ENCODE results near the gene RIPK4. TPM values are rescaled to one million over a fixed set of nuclear protein-coding genes. Genes with fewer than 3 reads are reported as not detected.
"Not testable (repeated sequence)": the region's sequence is repeated elsewhere in the genome, so short reads cannot be mapped to it uniquely, and the experiment has no call there.

The RIPK4 gene
- total RNA-seq, 2 experiments from 2014 or later = 0.65 to 0.76 TPM

GRCh38 chr21:41726630-41726969 is 40.3 kb downstream of the RIPK4 start:
- no peak for DNase-seq
- CTCF ChIA-PET = no interaction called here
- H3K4me3 Mint-ChIP-seq = no peak overlapping the region
- no peaks in the 10 kb centered on the region for H3K36me3 Mint-ChIP-seq (ENCODE audit: low read depth)
- H3K9me3 Mint-ChIP-seq = no peaks in the 10 kb centered on the region
- intact Hi-C loops (cut with micrococcal nuclease) = no loop called here
- POLR2A ChIA-PET = no interaction called here
- no peak overlapping the region for H3K27ac Mint-ChIP-seq
- H3K27me3 Mint-ChIP-seq = peaks cover 40% of the 10 kb centered on the region
- no peak for TF ChIP-seq CTCF (IDR thresholded peaks at IDR 0.05)
- H3K4me1 Mint-ChIP-seq (ENCODE audit: low read depth) = peaks cover 3% of the 10 kb centered on the region
- ATAC-seq = no peak

- Mint-ChIP-seq H3K36me3 (ENCODE audit: low read depth) (no peaks in the 10 kb centered on the region), H3K9me3 (no peaks in the 10 kb centered on the region), H3K27ac (no peak overlapping the region), H3K4me3 (no peak overlapping the region), H3K27me3 (peaks cover 40% of the 10 kb centered on the region), H3K4me1 (ENCODE audit: low read depth) (peaks cover 3% of the 10 kb centered on the region)
- intact Hi-C loops (cut with micrococcal nuclease) = no loop called here
- ATAC-seq (no peak), DNase-seq (no peak)
- ChIA-PET POLR2A (no interaction called here), CTCF (no interaction called here)
- no peak for TF ChIP-seq CTCF (IDR thresholded peaks at IDR 0.05)
These were observed 40.7 kb downstream of the RIPK4 start for GRCh38 chr21:41726058-41726558.

- POLR2A ChIA-PET = no interaction called here
- peaks cover 3% of the 10 kb centered on the region for H3K4me1 Mint-ChIP-seq (ENCODE audit: low read depth)
- H3K27me3 Mint-ChIP-seq = peaks cover 40% of the 10 kb centered on the region
- no peak for DNase-seq
- CTCF ChIA-PET = no interaction called here
- H3K36me3 Mint-ChIP-seq (ENCODE audit: low read depth) = no peaks in the 10 kb centered on the region
- TF ChIP-seq CTCF (IDR thresholded peaks at IDR 0.05) = no peak
- no peak for ATAC-seq
- no peak overlapping the region for H3K27ac Mint-ChIP-seq
- intact Hi-C loops (cut with micrococcal nuclease) = no loop called here
- H3K9me3 Mint-ChIP-seq = no peaks in the 10 kb centered on the region
- H3K4me3 Mint-ChIP-seq = no peak overlapping the region
These were observed 41.3 kb downstream of the RIPK4 start for GRCh38 chr21:41725421-41726031.

- DNase-seq; intact Hi-C loops (cut with micrococcal nuclease); H3K4me3 Mint-ChIP-seq; POLR2A ChIA-PET; ATAC-seq; H3K36me3 Mint-ChIP-seq (ENCODE audit: low read depth); H3K9me3 Mint-ChIP-seq; H3K27ac Mint-ChIP-seq; H3K4me1 Mint-ChIP-seq (ENCODE audit: low read depth); CTCF ChIA-PET: not testable (repeated sequence)
- H3K27me3 Mint-ChIP-seq = peaks cover 40% of the 10 kb centered on the region
These were observed 43.0 kb downstream of the RIPK4 start for GRCh38 chr21:41723835-41724234.

- POLR2A ChIA-PET = no interaction called here
- H3K4me1 Mint-ChIP-seq (ENCODE audit: low read depth) = peaks cover 5% of the 10 kb centered on the region
- intact Hi-C loops (cut with micrococcal nuclease) = no loop called here
- ATAC-seq (no peak), DNase-seq (no peak)
- no peak overlapping the region for H3K27ac Mint-ChIP-seq
- H3K36me3 Mint-ChIP-seq (ENCODE audit: low read depth) = no peaks in the 10 kb centered on the region
- CTCF ChIA-PET = no interaction called here
- H3K4me3 Mint-ChIP-seq = no peak overlapping the region
- no peak for TF ChIP-seq CTCF (IDR thresholded peaks at IDR 0.05)
- H3K9me3 Mint-ChIP-seq = no peaks in the 10 kb centered on the region
- peaks cover 33% of the 10 kb centered on the region for H3K27me3 Mint-ChIP-seq
These were observed 44.5 kb downstream of the RIPK4 start for GRCh38 chr21:41722052-41723018.

Measured in activated CD8-positive, alpha-beta T cell treated with anti-CD3 and anti-CD28 coated beads for 36 hours (primary cell).